Kidney capillary endothelial cell (primary cell): ENCODE results near the gene IFT81.
"Not testable (repeated sequence)": the region's sequence is repeated elsewhere in the genome, so short reads cannot be mapped to it uniquely, and the experiment has no call there.

Experiments
- DNase-seq: peaks from one replicate; pipeline ENCODE4 v3.0.0-alpha.2; 2018; ENCODE audit warnings: low spot score

IFT81 gene

GRCh38 chr12:110108309-110109036 lies 15.7 kb upstream of the IFT81 start:
- no peak for DNase-seq

GRCh38 chr12:110109037-110109836 lies 14.9 kb upstream of the IFT81 start:
- DNase-seq: no peak

GRCh38 chr12:110109837-110110535 lies 14.2 kb upstream of the IFT81 start:
- DNase-seq: no peak

- no peak for DNase-seq
Measured at GRCh38 chr12:110111476-110112334, 12.5 kb upstream of the IFT81 start.

GRCh38 chr12:110112335-110112660 lies 11.9 kb upstream of the IFT81 start:
- no peak for DNase-seq

GRCh38 chr12:110114528-110114937 lies 9.6 kb upstream of the IFT81 start:
- DNase-seq: no peak

GRCh38 chr12:110115675-110116074 lies 8.5 kb upstream of the IFT81 start:
- no peak for DNase-seq

GRCh38 chr12:110116623-110117022 lies 7.5 kb upstream of the IFT81 start:
- no peak for DNase-seq

- DNase-seq: not testable (repeated sequence)
Measured at GRCh38 chr12:110117210-110117609, 6.9 kb upstream of the IFT81 start.

- no peak for DNase-seq
Measured at GRCh38 chr12:110117956-110118685, 6.0 kb upstream of the IFT81 start.

- no peak for DNase-seq
Measured at GRCh38 chr12:110122929-110123328, 1.2 kb upstream of the IFT81 start.

- DNase-seq: no peak
Measured at GRCh38 chr12:110123919-110124268, 263 bp upstream of the IFT81 start.

GRCh38 chr12:110126557-110126956 lies 2.4 kb downstream of the IFT81 start:
- no peak for DNase-seq

- DNase-seq: no peak
Measured at GRCh38 chr12:110134691-110135411, 10.7 kb downstream of the IFT81 start.

- no peak for DNase-seq
Measured at GRCh38 chr12:110135806-110136205, 11.6 kb downstream of the IFT81 start.

- DNase-seq: no peak
Measured at GRCh38 chr12:110137786-110138185, 13.6 kb downstream of the IFT81 start.

- DNase-seq: no peak
Measured at GRCh38 chr12:110141389-110141788, 17.2 kb downstream of the IFT81 start.

GRCh38 chr12:110146986-110147385 lies 22.8 kb downstream of the IFT81 start:
- no peak for DNase-seq

- DNase-seq: no peak
Measured at GRCh38 chr12:110149086-110149660, 25.0 kb downstream of the IFT81 start.

- no peak for DNase-seq
Measured at GRCh38 chr12:110156766-110157165, 32.6 kb downstream of the IFT81 start.
